Measurements from ENCODE around the gene SPACA9. TPM values are rescaled to one million over a fixed set of nuclear protein-coding genes. Genes with fewer than 3 reads are reported as not detected.
A peak's percentile ranks its signal among the peaks of the same experiment; 100 is the strongest.

SPACA9 gene
- total and polyA plus RNA-seq, 2 experiments from 2014 or later: 1.1 to 1.5 TPM

DNA sequence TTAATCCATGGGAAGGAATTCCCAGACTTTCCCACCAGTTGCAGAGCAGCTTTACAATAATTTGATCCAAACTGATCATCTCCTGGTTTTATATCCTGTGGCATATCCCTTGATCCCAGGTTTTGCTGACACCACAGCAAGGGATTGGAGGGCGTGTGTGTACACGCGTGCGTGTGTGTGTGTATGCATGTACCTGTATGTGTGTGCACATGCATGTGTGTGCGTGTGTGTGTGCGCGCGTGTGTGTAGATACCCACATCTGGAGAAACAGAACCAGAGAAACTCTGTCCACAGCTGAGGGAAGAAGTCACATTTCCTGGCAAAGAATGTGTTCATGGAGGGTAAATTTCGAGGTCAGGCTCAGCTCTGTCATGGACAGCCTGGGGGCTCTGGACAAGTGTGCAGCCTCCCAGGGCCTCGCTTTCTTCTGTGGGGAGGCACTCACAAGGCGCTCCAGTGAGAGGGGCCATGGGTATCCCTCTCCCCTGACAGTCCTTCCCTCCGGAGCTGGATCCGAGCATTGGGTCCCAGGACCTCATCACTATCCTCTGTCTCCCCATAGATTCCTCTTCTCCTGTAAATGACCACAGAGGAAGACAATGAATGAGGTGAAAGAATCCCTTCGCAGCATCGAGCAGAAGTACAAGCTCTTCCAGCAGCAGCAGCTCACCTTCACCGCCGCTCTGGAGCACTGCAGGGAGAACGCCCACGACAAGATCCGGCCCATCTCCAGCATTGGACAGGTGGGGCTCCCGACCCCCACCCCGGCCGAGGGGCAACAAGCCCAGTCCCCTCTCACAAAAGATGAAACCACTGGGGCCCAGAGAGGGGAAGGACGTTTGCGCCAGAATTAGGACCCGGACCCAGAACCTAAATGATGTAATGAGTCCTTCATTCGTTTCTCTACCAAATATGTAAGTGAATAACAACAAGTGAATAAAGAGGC is 4.9 kb downstream of the SPACA9 start:
- Histone ChIP-seq H3K36me3 (ENCODE audit: insufficient read depth) (no peaks in the 10 kb centered on the region), H3K4me3 (no peak overlapping the region), H3K27ac (ENCODE audit: low read depth) (no peak overlapping the region), H3K4me2 (no peak overlapping the region), H3F3A (replicated peaks; ENCODE audit: low read depth) (no peaks in the 10 kb centered on the region), H3K4me1 (ENCODE audit: insufficient read depth) (no peaks in the 10 kb centered on the region), H3K79me2 (replicated peaks; ENCODE audit: insufficient read depth) (no peaks in the 10 kb centered on the region), H4K20me1 (replicated peaks; ENCODE audit: insufficient read depth) (no peaks in the 10 kb centered on the region), H3K27me3 (ENCODE audit: insufficient read depth) (peaks cover 17% of the 10 kb centered on the region), H2AFZ (peak overlapping the region; percentile 28; the same call in 1 of the 2 replicates), H3K9me2 (ENCODE audit: insufficient read depth) (no peaks in the 10 kb centered on the region)
- TF ChIP-seq, protein P1, sequence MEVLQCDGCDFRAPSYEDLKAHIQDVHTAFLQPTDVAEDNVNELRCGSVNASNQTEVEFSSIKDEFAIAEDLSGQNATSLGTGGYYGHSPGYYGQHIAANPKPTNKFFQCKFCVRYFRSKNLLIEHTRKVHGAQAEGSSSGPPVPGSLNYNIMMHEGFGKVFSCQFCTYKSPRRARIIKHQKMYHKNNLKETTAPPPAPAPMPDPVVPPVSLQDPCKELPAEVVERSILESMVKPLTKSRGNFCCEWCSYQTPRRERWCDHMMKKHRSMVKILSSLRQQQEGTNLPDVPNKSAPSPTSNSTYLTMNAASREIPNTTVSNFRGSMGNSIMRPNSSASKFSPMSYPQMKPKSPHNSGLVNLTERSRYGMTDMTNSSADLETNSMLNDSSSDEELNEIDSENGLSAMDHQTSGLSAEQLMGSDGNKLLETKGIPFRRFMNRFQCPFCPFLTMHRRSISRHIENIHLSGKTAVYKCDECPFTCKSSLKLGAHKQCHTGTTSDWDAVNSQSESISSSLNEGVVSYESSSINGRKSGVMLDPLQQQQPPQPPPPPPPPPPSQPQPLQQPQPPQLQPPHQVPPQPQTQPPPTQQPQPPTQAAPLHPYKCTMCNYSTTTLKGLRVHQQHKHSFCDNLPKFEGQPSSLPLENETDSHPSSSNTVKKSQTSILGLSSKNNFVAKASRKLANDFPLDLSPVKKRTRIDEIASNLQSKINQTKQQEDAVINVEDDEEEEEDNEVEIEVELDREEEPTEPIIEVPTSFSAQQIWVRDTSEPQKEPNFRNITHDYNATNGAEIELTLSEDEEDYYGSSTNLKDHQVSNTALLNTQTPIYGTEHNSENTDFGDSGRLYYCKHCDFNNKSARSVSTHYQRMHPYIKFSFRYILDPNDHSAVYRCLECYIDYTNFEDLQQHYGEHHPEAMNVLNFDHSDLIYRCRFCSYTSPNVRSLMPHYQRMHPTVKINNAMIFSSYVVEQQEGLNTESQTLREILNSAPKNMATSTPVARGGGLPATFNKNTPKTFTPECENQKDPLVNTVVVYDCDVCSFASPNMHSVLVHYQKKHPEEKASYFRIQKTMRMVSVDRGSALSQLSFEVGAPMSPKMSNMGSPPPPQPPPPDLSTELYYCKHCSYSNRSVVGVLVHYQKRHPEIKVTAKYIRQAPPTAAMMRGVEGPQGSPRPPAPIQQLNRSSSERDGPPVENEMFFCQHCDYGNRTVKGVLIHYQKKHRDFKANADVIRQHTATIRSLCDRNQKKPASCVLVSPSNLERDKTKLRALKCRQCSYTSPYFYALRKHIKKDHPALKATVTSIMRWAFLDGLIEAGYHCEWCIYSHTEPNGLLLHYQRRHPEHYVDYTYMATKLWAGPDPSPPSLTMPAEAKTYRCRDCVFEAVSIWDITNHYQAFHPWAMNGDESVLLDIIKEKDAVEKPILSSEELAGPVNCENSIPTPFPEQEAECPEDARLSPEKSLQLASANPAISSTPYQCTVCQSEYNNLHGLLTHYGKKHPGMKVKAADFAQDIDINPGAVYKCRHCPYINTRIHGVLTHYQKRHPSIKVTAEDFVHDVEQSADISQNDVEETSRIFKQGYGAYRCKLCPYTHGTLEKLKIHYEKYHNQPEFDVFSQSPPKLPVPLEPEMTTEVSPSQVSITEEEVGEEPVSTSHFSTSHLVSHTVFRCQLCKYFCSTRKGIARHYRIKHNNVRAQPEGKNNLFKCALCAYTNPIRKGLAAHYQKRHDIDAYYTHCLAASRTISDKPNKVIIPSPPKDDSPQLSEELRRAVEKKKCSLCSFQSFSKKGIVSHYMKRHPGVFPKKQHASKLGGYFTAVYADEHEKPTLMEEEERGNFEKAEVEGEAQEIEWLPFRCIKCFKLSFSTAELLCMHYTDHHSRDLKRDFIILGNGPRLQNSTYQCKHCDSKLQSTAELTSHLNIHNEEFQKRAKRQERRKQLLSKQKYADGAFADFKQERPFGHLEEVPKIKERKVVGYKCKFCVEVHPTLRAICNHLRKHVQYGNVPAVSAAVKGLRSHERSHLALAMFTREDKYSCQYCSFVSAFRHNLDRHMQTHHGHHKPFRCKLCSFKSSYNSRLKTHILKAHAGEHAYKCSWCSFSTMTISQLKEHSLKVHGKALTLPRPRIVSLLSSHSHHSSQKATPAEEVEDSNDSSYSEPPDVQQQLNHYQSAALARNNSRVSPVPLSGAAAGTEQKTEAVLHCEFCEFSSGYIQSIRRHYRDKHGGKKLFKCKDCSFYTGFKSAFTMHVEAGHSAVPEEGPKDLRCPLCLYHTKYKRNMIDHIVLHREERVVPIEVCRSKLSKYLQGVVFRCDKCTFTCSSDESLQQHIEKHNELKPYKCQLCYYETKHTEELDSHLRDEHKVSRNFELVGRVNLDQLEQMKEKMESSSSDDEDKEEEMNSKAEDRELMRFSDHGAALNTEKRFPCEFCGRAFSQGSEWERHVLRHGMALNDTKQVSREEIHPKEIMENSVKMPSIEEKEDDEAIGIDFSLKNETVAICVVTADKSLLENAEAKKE (CRISPR knock-in tag; IDR thresholded peaks at IDR 0.05): no peak
- no peak for TF ChIP-seq CREB1 (CRISPR knock-in tag; IDR thresholded peaks at IDR 0.05; ENCODE audit: low read depth)
- Mint-ChIP-seq H3K9me3 (no peaks in the 10 kb centered on the region), H3K36me3 (ENCODE audit: low read depth) (no peaks in the 10 kb centered on the region; the same call in 2 of the 3 replicates), H3K27me3 (ENCODE audit: insufficient read depth, low read depth, poor library complexity) (peaks cover 8% of the 10 kb centered on the region), H3K4me1 (no peaks in the 10 kb centered on the region), H3K4me3 (no peak overlapping the region), H3K27ac (no peak overlapping the region)
- ATAC-seq (no peak), DNase-seq (ENCODE audit: low spot score) (no peak)

GRCh38 chr9:132885720-132886333 is 7.1 kb downstream of the SPACA9 start:
- Histone ChIP-seq H3K4me2 (no peak overlapping the region), H3K27me3 (ENCODE audit: insufficient read depth) (no peaks in the 10 kb centered on the region), H3K36me3 (ENCODE audit: insufficient read depth) (no peaks in the 10 kb centered on the region), H4K20me1 (replicated peaks; ENCODE audit: insufficient read depth) (no peaks in the 10 kb centered on the region), H3K27ac (ENCODE audit: low read depth) (no peak overlapping the region), H2AFZ (no peak overlapping the region), H3K4me1 (ENCODE audit: insufficient read depth) (no peaks in the 10 kb centered on the region), H3K9me2 (ENCODE audit: insufficient read depth) (no peaks in the 10 kb centered on the region), H3K79me2 (replicated peaks; ENCODE audit: insufficient read depth) (no peaks in the 10 kb centered on the region), H3F3A (replicated peaks; ENCODE audit: low read depth) (no peaks in the 10 kb centered on the region), H3K4me3 (no peak overlapping the region)
- ATAC-seq (no peak), DNase-seq (ENCODE audit: low spot score) (no peak)
- H3K4me1 Mint-ChIP-seq: no peaks in the 10 kb centered on the region
- H3K27ac Mint-ChIP-seq: no peak overlapping the region
- no peak overlapping the region for H3K4me3 Mint-ChIP-seq
- H3K36me3 Mint-ChIP-seq (ENCODE audit: low read depth): no peaks in the 10 kb centered on the region
- H3K9me3 Mint-ChIP-seq: no peaks in the 10 kb centered on the region
- TF ChIP-seq CREB1 (CRISPR knock-in tag; IDR thresholded peaks at IDR 0.05; ENCODE audit: low read depth) (no peak), ZNF114 (CRISPR knock-in tag; IDR thresholded peaks at IDR 0.05) (no peak), ZNF331 (CRISPR knock-in tag; IDR thresholded peaks at IDR 0.05; ENCODE audit: low read depth) (no peak), EZH2phosphoT487 (IDR thresholded peaks at IDR 0.05; ENCODE audit: unreplicated experiment) (no peak), JUNB (IDR thresholded peaks at IDR 0.05; ENCODE audit: unreplicated experiment) (no peak)
- TF ChIP-seq, protein P2, sequence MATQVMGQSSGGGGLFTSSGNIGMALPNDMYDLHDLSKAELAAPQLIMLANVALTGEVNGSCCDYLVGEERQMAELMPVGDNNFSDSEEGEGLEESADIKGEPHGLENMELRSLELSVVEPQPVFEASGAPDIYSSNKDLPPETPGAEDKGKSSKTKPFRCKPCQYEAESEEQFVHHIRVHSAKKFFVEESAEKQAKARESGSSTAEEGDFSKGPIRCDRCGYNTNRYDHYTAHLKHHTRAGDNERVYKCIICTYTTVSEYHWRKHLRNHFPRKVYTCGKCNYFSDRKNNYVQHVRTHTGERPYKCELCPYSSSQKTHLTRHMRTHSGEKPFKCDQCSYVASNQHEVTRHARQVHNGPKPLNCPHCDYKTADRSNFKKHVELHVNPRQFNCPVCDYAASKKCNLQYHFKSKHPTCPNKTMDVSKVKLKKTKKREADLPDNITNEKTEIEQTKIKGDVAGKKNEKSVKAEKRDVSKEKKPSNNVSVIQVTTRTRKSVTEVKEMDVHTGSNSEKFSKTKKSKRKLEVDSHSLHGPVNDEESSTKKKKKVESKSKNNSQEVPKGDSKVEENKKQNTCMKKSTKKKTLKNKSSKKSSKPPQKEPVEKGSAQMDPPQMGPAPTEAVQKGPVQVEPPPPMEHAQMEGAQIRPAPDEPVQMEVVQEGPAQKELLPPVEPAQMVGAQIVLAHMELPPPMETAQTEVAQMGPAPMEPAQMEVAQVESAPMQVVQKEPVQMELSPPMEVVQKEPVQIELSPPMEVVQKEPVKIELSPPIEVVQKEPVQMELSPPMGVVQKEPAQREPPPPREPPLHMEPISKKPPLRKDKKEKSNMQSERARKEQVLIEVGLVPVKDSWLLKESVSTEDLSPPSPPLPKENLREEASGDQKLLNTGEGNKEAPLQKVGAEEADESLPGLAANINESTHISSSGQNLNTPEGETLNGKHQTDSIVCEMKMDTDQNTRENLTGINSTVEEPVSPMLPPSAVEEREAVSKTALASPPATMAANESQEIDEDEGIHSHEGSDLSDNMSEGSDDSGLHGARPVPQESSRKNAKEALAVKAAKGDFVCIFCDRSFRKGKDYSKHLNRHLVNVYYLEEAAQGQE (IDR thresholded peaks at IDR 0.05; ENCODE audit: unreplicated experiment): no peak
- H3K27me3 Mint-ChIP-seq (ENCODE audit: insufficient read depth, low read depth, poor library complexity): peaks cover 7% of the 10 kb centered on the region

Measured in GM23338 (cell line).